Gastrocnemius medialis (tissue), 4 donors: ENCODE measurements around the gene OAF. TPM values are rescaled to one million over a fixed set of nuclear protein-coding genes. Genes with fewer than 3 reads are reported as not detected.

ENCODE experiments used
- ATAC-seq, 2 donors: fragments of 150-250 bp; one replicate each; pipeline ENCODE4 v1.9.1; 2016
- DNase-seq, 2 donors: peaks; one replicate each; pipeline ENCODE4 v3.0.0-alpha.2; 2019
- H3K27ac ChIP-seq, 4 donors: fragments of 200-600 bp; sonication (generic); 1 replicate in 1 of 4; 2 replicates in 3 of 4; pipeline ENCODE4 v1.5.1; 2016 to 2018; ENCODE audit warnings: mild to moderate bottlenecking in 2 of 4, moderate library complexity in 1 of 4
- H3K27me3 ChIP-seq, 3 donors: fragments of 200-600 bp; sonication (generic) in 2 of 3; 1 replicate in 1 of 3; 2 replicates in 2 of 3; pipeline versions ENCODE4 v1.5.1 to v1.6.0; 2016 to 2019; ENCODE audit warnings: mild to moderate bottlenecking in 1 of 3, moderate library complexity in 1 of 3
- H3K36me3 ChIP-seq, 2 donors: fragments of 200-600 bp; sonication (generic) in 1 of 2; one replicate each; pipeline ENCODE4 v1.5.1; 2017 to 2018
- H3K4me1 ChIP-seq, 2 donors: fragments of 200-600 bp; sonication (generic) in 1 of 2; one replicate each; pipeline ENCODE4 v1.5.1; 2016 to 2017; ENCODE audit warnings: mild to moderate bottlenecking in 2 of 2
- H3K4me3 ChIP-seq, 4 donors: fragments of 200-600 bp; sonication (generic) in 3 of 4; 1 replicate in 1 of 4; 2 replicates in 3 of 4; pipeline ENCODE4 v1.5.1; 2016 to 2019; ENCODE audit warnings: mild to moderate bottlenecking in 2 of 4
- H3K9me3 ChIP-seq, 3 donors: fragments of 200-600 bp; sonication (generic) in 2 of 3; 1 replicate in 1 of 3; 2 replicates in 2 of 3; pipeline ENCODE4 v1.5.1; 2016 to 2019
- CTCF ChIP-seq, 5 experiments: fragments of 450-650 bp in 3 of 5; fragments of 200-600 bp in 2 of 5; sonication (generic) in 2 of 5; IDR thresholded peaks in 4 of 5; conservative IDR thresholded peaks in 1 of 5; 1 replicate in 4 of 5; 2 replicates in 1 of 5; pipeline ENCODE4 v1.5.1; 2016 to 2019; ENCODE audit warnings: antibody characterized with exemption in 5 of 5, mild to moderate bottlenecking in 3 of 5, moderate library complexity in 3 of 5
- POLR2A ChIP-seq, 2 donors: fragments of 450-650 bp; IDR thresholded peaks; one replicate each; pipeline ENCODE4 v1.6.1; 2017; ENCODE audit warnings: antibody characterized with exemption in 2 of 2, mild to moderate bottlenecking in 2 of 2, moderate library complexity in 2 of 2
- in situ Hi-C, 4 donors: fragments of 200-750 bp; cut with MboI; loops; one replicate each; pipeline versions ENCODE4 v1.15.0 to v1.8.0; 2017; ENCODE audit warnings: low sequenced_read_pairs in 4 of 4
- intact Hi-C: fragments of 100-400 bp; cut with DNase I; formaldehyde crosslinking; loops from one replicate; pipeline ENCODE4 v1.15.1; 2023; ENCODE audit warnings: low total_unique reads
- total RNA-seq, 4 donors: library from RNA; depleted of rRNA; stranded (reverse); fragments of >200 nt; gene quantifications; one replicate each; pipeline versions ENCODE4 v1.1.0 to v1.2.3, GENCODE V29; 2016

Gene OAF
- total RNA-seq, 4 donors from 2014 or later, result 8.7 to 17.5 (median 10.1) TPM

GRCh38 chr11:120197251-120197891 lies 13.5 kb upstream of the OAF start:
- intact Hi-C loops (no loop called here), in situ Hi-C loops (no loop called here)
- DNase-seq (no peak), ATAC-seq (peak in 1 of 2 donors; percentile 55)
- no peak overlapping the region for H3K27ac ChIP-seq
- no peaks in the 10 kb centered on the region for H3K36me3 ChIP-seq
- peaks cover 0 to 3% of the 10 kb centered on the region in 2 donors for H3K4me1 ChIP-seq
- no peaks in the 10 kb centered on the region for H3K9me3 ChIP-seq
- H3K4me3 ChIP-seq, result no peak overlapping the region
- no peak for TF ChIP-seq CTCF (IDR thresholded peaks at IDR 0.05 in 4 of 5, conservative IDR thresholded peaks at IDR 0.05 in 1 of 5)
- TF ChIP-seq POLR2A (IDR thresholded peaks at IDR 0.05), result no peak
- H3K27me3 ChIP-seq, result peaks cover 0 to 4% (median 0%) of the 10 kb centered on the region in 3 donors

- DNase-seq (no peak), ATAC-seq (no peak)
- peaks cover 0 to 3% of the 10 kb centered on the region in 2 donors for H3K4me1 ChIP-seq
- no peaks in the 10 kb centered on the region for H3K9me3 ChIP-seq
- no peak overlapping the region for H3K4me3 ChIP-seq
- TF ChIP-seq POLR2A (IDR thresholded peaks at IDR 0.05) (no peak), CTCF (IDR thresholded peaks at IDR 0.05 in 4 of 5, conservative IDR thresholded peaks at IDR 0.05 in 1 of 5) (no peak)
- H3K27me3 ChIP-seq, result no peaks in the 10 kb centered on the region
- intact Hi-C loops, result no loop called here
- no peak overlapping the region for H3K27ac ChIP-seq
- H3K36me3 ChIP-seq, result no peaks in the 10 kb centered on the region
- in situ Hi-C loops, result no loop called here
Measured at GRCh38 chr11:120197977-120198376, 12.9 kb upstream of the OAF start.

GRCh38 chr11:120198403-120198786 lies 12.4 kb upstream of the OAF start:
- no peak for ATAC-seq
- in situ Hi-C loops (no loop called here), intact Hi-C loops (no loop called here)
- no peaks in the 10 kb centered on the region for H3K27me3 ChIP-seq
- peaks cover 0 to 3% of the 10 kb centered on the region in 2 donors for H3K4me1 ChIP-seq
- no peak overlapping the region for H3K27ac ChIP-seq
- H3K36me3 ChIP-seq, result no peaks in the 10 kb centered on the region
- DNase-seq, result no peak
- no peak for TF ChIP-seq CTCF (IDR thresholded peaks at IDR 0.05 in 4 of 5, conservative IDR thresholded peaks at IDR 0.05 in 1 of 5)
- H3K4me3 ChIP-seq, result no peak overlapping the region
- H3K9me3 ChIP-seq, result no peaks in the 10 kb centered on the region

GRCh38 chr11:120198787-120199469 lies 11.9 kb upstream of the OAF start:
- DNase-seq (no peak), ATAC-seq (no peak)
- Histone ChIP-seq H3K36me3 (no peaks in the 10 kb centered on the region), H3K9me3 (no peaks in the 10 kb centered on the region), H3K27me3 (no peaks in the 10 kb centered on the region), H3K4me1 (peaks cover 0 to 3% of the 10 kb centered on the region in 2 donors), H3K4me3 (no peak overlapping the region), H3K27ac (no peak overlapping the region)
- in situ Hi-C loops, result no loop called here
- TF ChIP-seq CTCF (IDR thresholded peaks at IDR 0.05 in 4 of 5, conservative IDR thresholded peaks at IDR 0.05 in 1 of 5), result no peak
- no peak for TF ChIP-seq POLR2A (IDR thresholded peaks at IDR 0.05)
- intact Hi-C loops, result no loop called here
